Activated T-helper 1 cell treated with Interleukin-2 at 50 U/mL for 16 hours (primary cell): Measurements from ENCODE around the gene SNX27.
"Not testable (repeated sequence)": the region's sequence is repeated elsewhere in the genome, so short reads cannot be mapped to it uniquely, and the experiment has no call there.

ENCODE experiments used
- DNase-seq: peaks from one replicate; pipeline ENCODE4 v3.0.0-alpha.2; 2020; ENCODE audit warnings: low read depth

Gene SNX27

DNA sequence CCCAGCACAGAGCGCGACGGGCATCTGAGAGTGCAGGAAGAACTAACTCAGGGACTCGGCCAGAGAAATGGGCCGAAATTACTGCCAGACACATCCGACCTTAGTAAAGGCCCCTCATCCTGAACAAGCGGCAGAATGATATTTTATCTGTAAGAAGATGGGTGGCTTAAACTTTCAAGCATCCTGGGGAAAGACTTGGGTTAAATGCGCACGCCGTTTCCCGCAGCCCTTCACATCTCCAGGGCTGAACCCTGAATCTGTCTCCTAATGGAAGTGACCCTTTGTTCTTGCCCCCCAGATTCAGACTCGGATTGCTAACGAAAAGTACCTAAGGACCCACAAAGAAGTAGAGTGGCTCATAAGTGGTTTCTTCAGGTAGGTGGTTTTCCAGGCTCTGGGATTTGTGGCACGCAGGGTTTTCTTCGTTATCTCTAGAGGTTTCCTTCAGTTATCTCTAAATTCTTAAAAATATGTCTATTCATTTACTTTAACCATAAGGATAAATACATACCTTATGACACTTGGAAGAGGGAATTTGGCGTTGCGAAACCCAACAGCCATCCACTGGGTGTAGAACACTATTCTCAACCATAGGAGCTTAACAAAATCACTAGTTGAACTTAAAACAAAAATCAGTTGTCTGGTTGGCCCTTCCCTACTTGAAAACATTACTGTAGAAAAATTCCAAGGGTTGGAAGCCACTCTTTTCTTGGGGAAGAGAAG is 110.1 kb downstream of the SNX27 start:
- DNase-seq = no peak

DNA sequence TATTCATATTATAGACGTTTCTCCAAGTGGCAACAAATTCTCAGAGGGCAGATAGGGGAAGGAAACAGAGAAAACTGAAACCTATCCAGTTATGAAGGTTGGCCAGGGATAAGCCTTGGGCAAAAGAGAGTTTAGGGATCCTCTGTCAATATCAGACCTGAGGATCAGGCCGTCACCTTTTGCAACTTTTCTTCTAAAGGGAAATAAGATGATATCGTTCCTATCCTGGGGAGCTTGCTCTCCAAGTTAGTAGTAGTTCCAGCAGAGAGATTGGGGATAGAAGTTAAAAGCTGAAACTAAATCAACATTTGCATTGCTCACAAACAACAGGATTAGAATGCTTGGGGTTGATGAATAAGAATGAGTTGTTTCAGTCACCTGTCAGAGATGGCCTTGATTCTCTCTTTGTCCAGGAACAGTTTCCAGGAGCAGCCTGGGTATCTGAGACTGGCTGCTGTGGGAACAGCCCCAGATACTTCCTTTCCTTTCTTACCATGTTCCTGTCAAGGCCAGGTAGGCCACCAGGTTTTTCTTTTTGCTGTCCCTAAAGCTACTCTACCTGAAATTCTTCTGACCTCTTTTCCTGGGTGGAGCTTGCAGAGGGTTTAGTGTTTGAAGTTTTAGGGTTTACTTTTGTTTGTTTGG is 112.0 kb downstream of the SNX27 start:
- DNase-seq = no peak

DNA sequence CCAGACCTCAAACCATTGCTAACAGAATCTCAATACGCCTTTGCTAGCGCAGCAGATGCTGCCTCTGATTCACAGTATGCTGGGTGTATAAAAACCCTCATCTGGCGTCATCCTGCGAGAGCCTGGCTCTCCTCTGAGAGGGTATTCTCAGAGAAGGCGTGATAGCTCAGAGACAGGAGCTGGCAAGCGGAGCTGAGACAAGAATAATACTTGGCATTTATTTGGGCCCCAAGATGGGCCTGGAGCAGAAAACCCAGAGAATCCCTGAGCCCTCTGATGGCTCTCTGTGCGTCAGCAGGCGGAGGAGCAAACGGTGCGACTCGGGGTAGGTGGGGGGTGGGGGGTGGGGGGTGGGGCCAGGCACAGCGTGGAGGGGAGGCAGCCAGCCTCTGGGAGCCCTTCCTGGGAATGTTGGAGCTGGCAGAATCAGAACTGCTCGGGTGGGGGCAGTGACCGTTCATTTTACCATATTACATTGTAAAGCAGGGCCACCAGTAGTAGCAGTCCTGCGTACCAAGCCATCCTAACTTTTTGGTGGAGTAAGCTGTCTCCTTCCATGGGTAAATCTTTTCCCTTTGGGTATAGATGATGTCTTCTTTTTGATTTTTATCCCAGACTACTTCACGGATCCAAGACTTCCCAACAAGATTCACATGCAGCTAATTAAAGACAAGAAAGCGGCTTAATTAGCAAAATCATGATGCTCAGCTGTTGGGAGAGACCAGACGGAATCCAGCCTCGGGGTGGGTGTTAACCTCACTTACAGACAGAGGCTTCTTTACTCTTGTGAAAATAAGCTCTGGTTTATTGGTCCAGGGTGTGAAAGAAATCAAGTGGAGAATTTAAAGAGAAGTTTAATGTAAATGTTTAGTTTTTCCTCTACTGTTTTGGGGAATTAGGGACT is 116.6 kb downstream of the SNX27 start:
- DNase-seq = no peak

- DNase-seq = no peak
These were observed 117.5 kb downstream of the SNX27 start for GRCh38 chr1:151729157-151729965.

DNA sequence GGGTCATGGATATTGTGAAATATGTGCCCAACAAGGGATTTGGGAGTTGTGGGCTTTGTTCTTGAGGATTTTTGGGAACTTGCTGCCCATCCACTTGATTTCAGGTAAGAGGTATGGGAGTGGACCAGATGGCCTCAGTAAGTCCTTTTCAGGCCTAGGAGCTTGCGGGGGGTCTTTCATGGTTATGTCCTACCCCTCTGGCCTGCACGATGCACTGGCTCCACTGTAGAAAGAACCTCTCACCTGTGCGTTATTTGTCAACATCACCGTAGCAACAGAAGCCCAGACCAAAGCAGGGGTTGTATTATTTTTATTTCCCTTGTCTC is 118.1 kb downstream of the SNX27 start:
- no peak for DNase-seq

DNA sequence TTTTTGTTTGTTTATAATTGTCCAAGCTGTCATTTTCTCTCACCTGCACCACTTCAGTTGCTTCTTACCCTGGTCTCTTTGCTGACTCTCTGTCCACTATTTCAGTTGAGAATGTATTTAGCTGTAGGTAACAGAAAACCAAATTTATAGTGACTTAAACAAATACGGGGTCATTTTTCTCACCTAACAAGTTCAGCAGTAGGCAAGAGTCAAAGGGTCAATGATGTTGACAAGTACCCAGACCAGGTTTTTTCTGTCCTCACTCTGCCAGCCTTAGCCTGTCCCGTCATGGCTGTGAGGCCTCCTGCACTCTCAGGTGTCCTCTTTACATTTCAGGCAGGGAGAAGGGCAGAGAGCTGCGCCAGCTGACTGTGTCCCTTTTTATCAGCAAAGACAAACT is 121.3 kb downstream of the SNX27 start:
- DNase-seq = no peak

DNA sequence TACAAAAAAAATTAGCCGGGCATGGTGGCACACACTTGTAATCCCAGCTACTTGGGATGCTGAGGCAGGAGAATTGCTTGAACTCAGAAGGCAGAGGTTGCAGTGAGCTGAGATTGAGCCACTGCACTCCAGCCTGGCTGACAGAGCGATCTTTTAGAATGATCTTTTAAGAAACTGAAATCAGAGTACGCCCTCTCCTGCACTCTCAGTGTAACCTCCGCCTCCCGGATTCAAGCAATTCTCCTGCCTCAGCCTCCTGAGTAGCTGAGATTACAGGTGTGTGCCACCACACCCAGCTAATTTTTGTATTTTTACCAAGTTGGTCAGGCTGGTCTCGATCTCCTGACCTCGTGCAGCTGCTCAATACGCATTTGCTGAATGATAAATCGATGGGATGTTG is 122.1 kb downstream of the SNX27 start:
- not testable (repeated sequence) for DNase-seq

- no peak for DNase-seq
These were observed 125.2 kb downstream of the SNX27 start for GRCh38 chr1:151737026-151737425.

DNA sequence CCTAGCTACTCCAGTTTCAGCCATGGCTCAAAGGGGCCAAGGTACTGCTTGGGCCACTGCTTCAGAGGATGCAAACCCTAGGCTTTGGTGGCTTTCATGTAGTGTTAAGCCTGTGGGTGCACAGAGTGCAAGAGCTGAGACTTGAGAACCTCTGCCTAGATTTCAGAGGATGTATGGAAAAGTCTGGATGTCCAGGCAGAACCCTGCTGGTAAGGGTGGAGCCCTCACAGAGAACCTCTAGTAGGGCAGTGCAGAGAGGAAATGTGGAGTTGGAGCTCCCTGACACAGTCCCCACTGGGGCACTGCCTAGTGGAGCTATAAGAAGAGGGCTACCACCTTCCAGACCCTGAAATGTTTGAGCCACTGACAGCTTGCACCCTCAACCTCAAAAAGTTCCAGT is 125.6 kb downstream of the SNX27 start:
- no peak for DNase-seq

- no peak for DNase-seq
These were observed 127.9 kb downstream of the SNX27 start for GRCh38 chr1:151739590-151740355.

DNA sequence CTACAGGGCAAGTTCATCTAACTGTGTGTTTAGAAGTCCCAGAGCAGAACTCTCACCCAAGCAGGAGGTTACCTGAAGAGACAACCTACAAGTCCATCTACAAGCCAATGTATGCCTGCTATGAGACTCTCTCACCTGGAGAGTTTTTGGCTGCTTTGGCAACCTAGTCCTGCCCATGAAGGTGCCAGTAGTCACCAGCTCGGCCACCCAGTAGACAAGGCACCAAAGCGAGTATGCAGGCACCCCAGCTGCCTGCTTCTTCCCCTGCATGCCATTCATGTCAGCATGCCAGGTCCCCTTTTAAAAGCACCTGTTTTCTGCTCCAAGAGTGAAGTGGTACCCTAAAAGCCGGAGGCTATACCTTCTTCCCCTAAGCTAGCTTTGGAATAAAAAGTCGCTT is 129.7 kb downstream of the SNX27 start:
- DNase-seq = no peak
